HG03342 (cell line): ENCODE results near the gene KRT84.
"Not testable (repeated sequence)": the region's sequence is repeated elsewhere in the genome, so short reads cannot be mapped to it uniquely, and the experiment has no call there.

Experiments used
- ATAC-seq: cut with Tn5 transposase; IDR thresholded peaks from one replicate; pipeline ENCODE4 v1.9.1; 2021; ENCODE audit warnings: mild to moderate bottlenecking, moderate library complexity; ENCODE audit not compliant: unreplicated experiment

KRT84 gene

DNA sequence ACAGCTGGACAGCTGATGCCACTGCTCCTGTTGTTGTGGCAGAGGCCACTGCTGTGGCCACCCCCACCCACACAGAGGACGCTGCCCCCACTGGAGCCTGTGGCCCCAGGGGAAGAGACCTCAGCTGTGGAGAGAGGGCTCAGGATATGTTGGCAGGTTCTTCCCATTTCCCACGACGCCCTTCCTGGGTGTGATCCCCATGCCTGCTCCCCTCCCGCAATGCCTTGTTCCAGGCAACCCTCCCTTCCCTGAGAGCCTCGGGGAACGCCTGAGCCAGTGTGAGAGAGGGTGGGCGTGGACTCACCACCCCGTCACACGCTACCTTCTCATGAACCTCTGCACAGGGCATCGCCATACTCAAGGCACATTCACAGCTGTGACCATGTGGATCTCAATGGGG, 26.4 kb upstream of the KRT84 start:
- ATAC-seq = no peak

- ATAC-seq = not testable (repeated sequence)
These were observed 25.3 kb upstream of the KRT84 start for GRCh38 chr12:52410589-52411248.

GRCh38 chr12:52407918-52408317, 22.5 kb upstream of the KRT84 start:
- ATAC-seq = no peak

- no peak for ATAC-seq
These were observed 20.5 kb upstream of the KRT84 start, which contains the start of gene KRT82 for GRCh38 chr12:52405922-52406385. TSS of gene KRT82 (minus strand) at chr12:52406335. CDS start at chr12:52406277, 58 bp downstream.

DNA sequence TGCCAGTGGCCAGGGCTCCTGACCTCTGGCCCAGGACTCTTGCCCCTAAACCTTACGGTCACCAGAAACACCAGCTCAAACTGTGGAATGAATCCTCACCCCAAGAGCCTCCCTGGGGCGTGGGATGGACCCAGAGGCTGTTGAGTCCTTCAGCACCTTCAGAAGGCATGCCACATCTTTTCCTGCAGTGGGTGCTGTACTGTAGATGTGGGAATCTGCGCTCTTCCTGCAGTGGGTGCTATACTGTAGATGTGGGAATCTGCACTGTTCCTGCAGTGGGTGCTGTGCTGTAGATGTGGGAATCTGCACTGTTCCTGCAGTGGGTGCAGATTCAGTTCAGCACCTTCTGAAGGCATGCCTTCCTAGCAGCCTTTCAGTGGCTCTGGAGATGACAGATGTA, 19.5 kb upstream of the KRT84 start:
- no peak for ATAC-seq

- no peak for ATAC-seq
These were observed 18.1 kb upstream of the KRT84 start for GRCh38 chr12:52403561-52403960.

DNA sequence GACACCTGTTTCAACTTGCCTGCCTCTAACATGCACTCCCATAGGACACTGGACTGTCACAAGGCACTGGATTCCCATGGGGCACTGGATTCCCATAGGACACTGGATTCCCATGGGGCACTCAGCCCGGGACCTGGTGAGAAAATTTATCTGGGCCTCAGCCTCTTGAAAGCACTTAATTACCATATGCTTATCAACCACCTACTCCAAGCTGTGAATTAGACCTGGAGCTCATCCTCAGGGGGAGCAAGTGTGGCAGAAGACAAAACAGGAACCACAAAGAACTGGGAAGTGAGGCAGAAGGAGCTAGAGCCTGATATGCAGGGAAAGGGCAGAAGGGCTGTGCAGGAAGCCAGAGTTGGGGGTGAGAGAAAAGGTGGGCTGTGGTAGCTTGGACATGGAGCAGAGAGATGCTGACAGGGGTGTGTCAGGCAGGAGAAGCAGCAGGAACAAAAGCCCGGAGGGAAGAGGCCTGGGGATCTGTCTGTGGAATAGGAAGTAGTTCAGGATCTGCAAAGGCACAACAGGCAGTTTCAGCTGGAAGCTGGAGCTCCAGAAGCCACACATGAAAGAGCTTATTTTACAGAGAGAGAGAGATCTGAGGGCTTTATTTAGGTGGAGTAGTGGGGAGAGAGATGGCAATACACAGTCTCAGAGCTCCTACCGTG, 17.6 kb upstream of the KRT84 start:
- ATAC-seq = no peak

DNA sequence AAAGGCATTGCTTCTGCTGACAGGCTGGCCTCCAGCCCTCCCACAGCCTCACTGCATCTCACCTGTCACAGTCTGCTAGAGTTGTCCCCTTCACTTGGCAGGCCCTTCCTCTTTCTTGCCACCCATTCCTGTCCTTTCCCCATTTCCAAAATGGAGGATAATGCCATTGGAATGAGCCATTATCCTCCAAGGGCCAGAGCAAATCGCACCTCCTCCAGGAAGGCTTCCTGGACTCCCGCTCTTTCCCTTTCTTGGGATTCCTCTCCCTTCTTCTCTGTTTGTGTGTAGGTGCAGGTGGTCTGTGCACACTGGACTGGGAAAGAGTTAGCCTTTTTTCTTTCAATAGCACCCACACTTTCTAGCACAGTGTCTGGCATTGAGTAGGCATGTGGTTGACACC, 16.9 kb upstream of the KRT84 start:
- no peak for ATAC-seq

DNA sequence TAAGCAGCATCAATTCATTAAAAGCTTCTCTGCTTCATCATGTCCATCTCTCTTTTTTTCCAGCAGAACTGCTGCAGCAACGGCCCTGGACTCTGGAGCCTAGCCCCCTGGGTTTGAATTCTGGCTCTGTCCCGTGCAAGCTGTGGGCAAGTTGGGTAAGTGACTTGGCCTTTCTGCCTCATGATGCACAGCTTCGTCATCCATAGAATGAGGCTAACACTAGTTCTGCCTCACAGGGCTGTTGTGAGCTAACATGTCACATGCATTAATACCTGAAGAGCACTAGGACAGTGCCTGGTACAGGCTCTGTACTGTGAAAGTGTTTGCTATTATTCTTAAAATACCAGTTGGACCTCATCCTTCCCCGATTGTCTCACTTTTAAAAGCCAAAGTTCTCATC, 16.5 kb upstream of the KRT84 start:
- ATAC-seq = no peak

- ATAC-seq = no peak
These were observed 16.1 kb upstream of the KRT84 start for GRCh38 chr12:52401526-52401925.

- ATAC-seq = no peak
These were observed 15.5 kb upstream of the KRT84 start for GRCh38 chr12:52400906-52401305.

DNA sequence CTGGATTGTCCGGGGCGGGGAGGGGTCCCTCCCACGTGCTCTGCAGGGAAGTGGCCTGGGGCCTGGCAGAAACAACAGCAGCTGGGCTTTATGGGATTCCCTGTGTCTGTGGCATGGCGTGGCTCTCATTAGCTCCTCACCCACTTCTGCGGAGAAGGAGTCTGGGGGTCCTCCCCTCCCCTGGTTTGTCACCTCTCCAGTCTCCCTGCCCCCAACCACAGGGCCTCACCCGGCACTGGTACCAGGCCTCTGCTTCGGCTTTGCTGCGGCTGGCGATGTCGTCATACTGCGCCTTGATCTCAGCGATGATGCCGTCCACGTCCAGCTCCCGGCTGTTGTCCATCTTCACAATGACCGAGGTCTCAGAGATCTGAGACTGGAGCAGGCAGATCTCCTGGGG, 14.3 kb upstream of the KRT84 start:
- no peak for ATAC-seq

DNA sequence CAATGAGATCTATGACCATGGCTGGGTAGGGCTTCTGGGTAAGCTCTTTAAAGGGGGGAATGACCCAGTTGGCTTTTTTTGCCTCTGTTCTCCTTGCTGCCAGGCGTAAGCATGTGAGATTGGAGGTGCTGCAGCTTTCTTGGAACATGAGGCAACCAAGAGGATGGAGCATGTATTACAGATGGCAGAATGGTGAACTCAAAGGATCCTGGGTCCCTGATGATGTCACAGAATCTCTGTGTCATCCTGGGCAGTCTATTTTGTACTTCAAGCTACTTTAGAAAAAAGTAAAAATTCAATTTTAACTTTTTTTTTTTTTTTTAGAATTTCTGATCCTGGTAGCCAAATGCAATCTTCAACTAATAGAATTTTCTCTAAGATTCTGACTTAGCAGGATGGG, 12.7 kb upstream of the KRT84 start:
- no peak for ATAC-seq

- ATAC-seq = no peak
These were observed 11.2 kb upstream of the KRT84 start for GRCh38 chr12:52396656-52397055.

DNA sequence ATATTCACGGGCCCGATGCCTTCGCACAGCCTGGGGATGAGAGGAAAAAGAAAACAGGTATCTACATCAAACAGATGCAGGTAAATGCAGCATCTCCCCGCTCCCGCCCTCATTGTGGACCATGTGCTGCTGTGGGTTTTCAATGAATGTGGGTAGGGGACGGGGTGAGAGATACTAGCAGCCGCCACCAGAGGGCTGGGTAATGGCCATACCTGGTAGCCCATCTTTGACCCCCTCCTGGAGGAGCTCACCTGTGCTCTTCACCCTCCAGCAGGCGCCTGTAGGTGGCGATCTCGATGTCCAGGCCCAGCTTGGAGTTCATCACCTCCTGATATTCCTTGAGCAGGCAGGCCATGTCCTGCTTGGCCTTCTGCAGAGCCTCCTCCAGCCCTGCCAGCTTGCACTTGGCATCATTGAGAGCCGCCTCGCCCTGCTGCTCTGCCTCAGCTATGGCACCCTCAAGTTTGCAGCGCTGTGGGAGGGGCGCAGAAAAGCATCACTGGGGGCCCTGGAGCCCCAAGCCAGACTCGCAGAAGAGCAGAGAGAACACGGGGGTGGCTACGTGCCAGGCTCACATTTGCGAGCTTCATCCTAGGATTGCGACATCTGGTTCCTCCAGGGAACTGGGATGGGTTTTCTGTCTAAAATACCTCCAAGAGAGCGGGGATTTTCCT, 10.4 kb upstream of the KRT84 start:
- ATAC-seq = no peak

GRCh38 chr12:52394836-52395405, 9.5 kb upstream of the KRT84 start:
- ATAC-seq = no peak

DNA sequence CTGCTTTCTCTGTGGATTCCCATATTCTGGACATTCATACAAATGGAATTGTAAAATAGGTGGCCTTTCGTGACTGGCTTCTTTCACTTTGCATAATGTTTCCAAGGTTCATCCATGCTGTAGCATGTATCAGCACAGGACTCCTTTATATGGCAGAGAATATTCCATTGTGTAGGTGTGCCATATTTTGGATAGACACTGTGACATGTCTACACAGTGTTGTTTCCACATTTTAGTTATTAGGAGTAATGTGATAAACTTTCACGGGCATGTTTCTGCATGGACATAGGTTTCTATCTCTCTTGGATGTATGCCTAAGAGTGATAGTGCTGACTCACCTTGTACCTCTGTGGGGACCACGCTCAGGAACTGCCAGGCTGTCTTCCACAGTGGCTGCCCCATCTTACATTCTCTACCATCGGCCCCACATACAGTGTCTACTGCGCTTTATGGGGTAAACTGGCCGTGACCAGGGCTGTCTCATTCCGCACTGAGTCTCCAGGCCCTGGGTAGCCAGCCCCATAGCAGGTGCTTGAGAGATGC, 7.1 kb upstream of the KRT84 start:
- no peak for ATAC-seq

DNA sequence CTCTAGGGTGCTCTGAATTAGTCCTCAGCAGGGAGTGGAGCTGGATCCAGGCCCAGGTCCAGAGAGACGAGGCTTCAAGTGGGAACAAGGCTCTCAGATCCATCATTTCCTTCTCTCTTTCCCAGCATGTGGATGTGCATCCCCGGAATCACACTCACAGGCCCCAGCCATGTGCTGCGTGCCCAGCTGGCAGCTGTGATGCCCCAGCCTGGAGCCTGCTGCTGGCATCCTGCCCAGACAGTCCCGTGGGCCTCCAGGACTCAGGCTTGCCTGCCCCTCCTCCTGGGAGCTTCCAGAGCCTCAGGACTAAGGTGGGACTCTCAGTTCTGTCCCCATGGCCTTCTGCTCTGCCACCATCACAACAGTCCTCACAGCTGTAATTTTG, 6.2 kb upstream of the KRT84 start:
- no peak for ATAC-seq

DNA sequence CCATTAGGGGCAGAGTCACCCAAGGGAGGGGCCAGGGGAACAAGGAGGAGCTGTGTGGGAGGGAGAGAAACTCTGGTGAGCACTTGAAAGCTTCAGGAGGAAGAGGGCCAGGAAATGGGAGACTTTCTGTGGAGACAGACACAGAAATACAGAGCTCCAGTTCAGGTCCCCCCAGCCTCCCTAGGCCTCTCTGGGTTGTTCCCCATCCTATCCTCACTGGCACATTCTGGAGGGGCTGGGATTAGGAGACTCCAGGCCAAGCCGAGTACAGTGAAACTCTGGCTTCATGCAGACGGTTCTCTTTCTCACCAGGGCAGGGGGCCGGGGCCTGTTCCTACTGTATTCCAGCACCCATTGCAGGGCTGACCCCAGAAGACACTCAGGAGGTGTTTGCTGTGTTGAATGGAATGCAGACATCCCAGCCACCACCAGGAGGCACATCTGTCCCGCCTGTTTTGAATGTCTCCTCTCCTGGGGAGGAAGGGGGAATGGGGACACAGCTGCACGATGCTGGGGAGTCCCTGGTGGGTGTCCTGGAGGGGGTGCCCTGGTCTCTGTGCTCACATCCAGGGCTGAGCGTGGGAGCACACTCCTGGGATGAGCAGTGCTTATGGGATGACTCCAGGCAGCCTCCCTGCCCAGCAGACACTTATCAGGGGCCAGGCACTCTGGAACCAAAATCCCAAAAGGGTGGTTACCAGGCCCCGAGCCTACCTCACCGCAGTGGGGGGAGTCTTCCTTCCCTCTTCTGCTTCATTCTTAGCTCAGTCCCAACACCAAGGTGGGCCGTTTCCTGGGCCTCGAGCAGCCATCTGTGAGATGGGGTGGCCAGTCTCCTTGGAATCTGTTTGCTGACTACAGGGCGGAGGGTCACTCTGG, 5.5 kb upstream of the KRT84 start:
- no peak for ATAC-seq
